Endothelial cell of umbilical vein (primary cell): ENCODE measurements around the gene EXT2. TPM values are rescaled to one million over a fixed set of nuclear protein-coding genes. Genes with fewer than 3 reads are reported as not detected.

Experiments used
- BruUV-seq: library from RNA; stranded (reverse); fragments of 400-500 nt; replicated peaks from 2 replicates; lab custom pipeline; 2021; lab: Mats Ljungman, UMichigan
- CTCF ChIA-PET: fragments of 300-600, 350-600 bp; sonication (Branson Sonifier 250); formaldehyde crosslinking; loops from one replicate; lab custom pipeline; 2021; ENCODE audit warnings: antibody characterized with exemption, inconsistent platforms; lab: Charles Lee
- POLR2A ChIA-PET: fragments of 300-600, 350-600 bp; sonication (Branson Sonifier 250); formaldehyde crosslinking; loops from one replicate; lab custom pipeline; 2021; ENCODE audit warnings: antibody characterized with exemption, inconsistent platforms; lab: Charles Lee
- DNase-seq: peaks from one replicate; pipeline ENCODE4 v3.0.0-alpha.2; 2011; ENCODE audit warnings: low read depth, low spot score
- FAIRE-seq: peaks from 2 replicates; lab custom pipeline; 2011; peaks lifted over from hg19 to GRCh38; lab: Jason Lieb, UNC
- H2AFZ ChIP-seq: 2 replicates; pipeline ENCODE4 v1.6.0; 2012; ENCODE audit warnings: low read depth, low read length, control low read depth, inconsistent platforms
- H3K27ac ChIP-seq: 2 replicates; pipeline ENCODE4 v1.5.1; 2011; ENCODE audit warnings: low read depth, mild to moderate bottlenecking, control low read depth, low read length, moderate library complexity; ENCODE audit not compliant: insufficient read depth
- H3K27me3 ChIP-seq, 2 experiments: 2 replicates each; pipeline versions ENCODE4 v1.6.0 to v1.6.1; 2011; ENCODE audit warnings: low read length in 2 of 2, mixed read lengths in 1 of 2; ENCODE audit not compliant: control insufficient read depth in 2 of 2, insufficient read depth in 2 of 2
- H3K36me3 ChIP-seq, 2 experiments: 2 replicates in 1 of 2; 3 replicates in 1 of 2; pipeline ENCODE4 v1.5.1; 2011; ENCODE audit warnings: low read length in 2 of 2, mild to moderate bottlenecking in 1 of 2, moderate library complexity in 1 of 2; ENCODE audit not compliant: control insufficient read depth in 2 of 2, insufficient read depth in 2 of 2; ENCODE audit errors: extremely low read depth in 1 of 2
- H3K4me1 ChIP-seq: 3 replicates; pipeline ENCODE4 v1.5.1; 2011; ENCODE audit warnings: mild to moderate bottlenecking, low read length; ENCODE audit not compliant: control insufficient read depth, insufficient read depth; ENCODE audit errors: extremely low read depth
- H3K4me2 ChIP-seq: 2 replicates; pipeline ENCODE4 v1.6.1; 2011; ENCODE audit warnings: low read length, control low read depth, mixed read lengths; ENCODE audit not compliant: insufficient read depth
- H3K4me3 ChIP-seq, 3 experiments: fragments of 200-600 bp in 1 of 3; sonication (generic), shearing (Covaris generic) in 1 of 3; replicated peaks in 1 of 3; 2 replicates each; pipeline ENCODE4 v1.5.1; 2011 to 2016; ENCODE audit warnings: control low read depth in 3 of 3, low read length in 3 of 3, mild to moderate bottlenecking in 2 of 3, inconsistent platforms in 1 of 3, low read depth in 1 of 3, moderate library complexity in 1 of 3; ENCODE audit not compliant: insufficient read depth in 1 of 3
- H3K79me2 ChIP-seq: 2 replicates; pipeline ENCODE4 v1.6.0; 2012; ENCODE audit warnings: low read length, inconsistent platforms; ENCODE audit not compliant: control insufficient read depth, insufficient read depth
- H3K9ac ChIP-seq: replicated peaks from 2 replicates; pipeline ENCODE3; 2011; ENCODE audit warnings: low read length, control low read depth; ENCODE audit not compliant: insufficient read depth; ENCODE audit errors: extremely low read depth
- H3K9me1 ChIP-seq: replicated peaks from 3 replicates; pipeline ENCODE4 v1.6.0; 2011; ENCODE audit warnings: mild to moderate bottlenecking, low read length; ENCODE audit not compliant: control insufficient read depth, insufficient read depth; ENCODE audit errors: extremely low read depth
- H3K9me3 ChIP-seq: replicated peaks from 2 replicates; pipeline ENCODE4 v1.5.1; 2012; ENCODE audit warnings: low read length, inconsistent platforms; ENCODE audit not compliant: control insufficient read depth, insufficient read depth
- H4K20me1 ChIP-seq: replicated peaks from 2 replicates; pipeline ENCODE3; 2011; ENCODE audit warnings: mild to moderate bottlenecking, low read length; ENCODE audit not compliant: control insufficient read depth, insufficient read depth; ENCODE audit errors: extremely low read depth
- CTCF ChIP-seq, 2 donors: IDR thresholded peaks; 1 replicate in 1 of 2; 2 replicates in 1 of 2; pipeline ENCODE4 v1.5.1; 2011; ENCODE audit warnings: low read length in 2 of 2, mild to moderate bottlenecking in 2 of 2, moderate library complexity in 2 of 2, control low read depth in 1 of 2, inconsistent platforms in 1 of 2, low read depth in 1 of 2; ENCODE audit not compliant: insufficient read depth in 1 of 2; ENCODE audit errors: extremely low read depth in 1 of 2
- JUN ChIP-seq: IDR thresholded peaks from 2 replicates; pipeline ENCODE4 v1.6.1; 2011; ENCODE audit warnings: borderline replicate concordance, low read depth; ENCODE audit not compliant: insufficient read length, insufficient read depth
- MYC ChIP-seq: IDR thresholded peaks from one replicate; pipeline ENCODE4 v1.6.1; 2011; ENCODE audit warnings: mild to moderate bottlenecking, low read depth, low read length
- dilution Hi-C: fragments of 300-500 bp; cut with MboI; formaldehyde crosslinking; loops from one replicate; pipeline ENCODE4 v1.15.0; 2019; ENCODE audit warnings: low sequenced_read_pairs; ENCODE audit not compliant: extremely low pct_ligation_motif_present
- intact Hi-C: fragments of 100-400 bp; cut with micrococcal nuclease; formaldehyde crosslinking; loops from one replicate; pipeline ENCODE4 v1.10.0; 2022
- polyA plus RNA-seq, 4 experiments: library from polyadenylated mRNA; depleted of rRNA in 3 of 4; stranded (reverse) in 3 of 4; unstranded in 1 of 4; fragments of >200 nt; gene quantifications; 2 replicates each; pipeline versions ENCODE4 v1.2.1 to v1.2.3, GENCODE V29; 2011 to 2012; ENCODE audit warnings: missing spikeins in 1 of 4
- total RNA-seq: library from RNA; stranded (reverse); gene quantifications from 2 replicates; pipeline ENCODE4 v1.2.3, GENCODE V29; 2021

Gene EXT2
- total and polyA plus RNA-seq, 2 donors (not counting 3 experiments of a cell fraction or from before 2014, with no cell fraction given), result 50.9 to 60.3 TPM

DNA sequence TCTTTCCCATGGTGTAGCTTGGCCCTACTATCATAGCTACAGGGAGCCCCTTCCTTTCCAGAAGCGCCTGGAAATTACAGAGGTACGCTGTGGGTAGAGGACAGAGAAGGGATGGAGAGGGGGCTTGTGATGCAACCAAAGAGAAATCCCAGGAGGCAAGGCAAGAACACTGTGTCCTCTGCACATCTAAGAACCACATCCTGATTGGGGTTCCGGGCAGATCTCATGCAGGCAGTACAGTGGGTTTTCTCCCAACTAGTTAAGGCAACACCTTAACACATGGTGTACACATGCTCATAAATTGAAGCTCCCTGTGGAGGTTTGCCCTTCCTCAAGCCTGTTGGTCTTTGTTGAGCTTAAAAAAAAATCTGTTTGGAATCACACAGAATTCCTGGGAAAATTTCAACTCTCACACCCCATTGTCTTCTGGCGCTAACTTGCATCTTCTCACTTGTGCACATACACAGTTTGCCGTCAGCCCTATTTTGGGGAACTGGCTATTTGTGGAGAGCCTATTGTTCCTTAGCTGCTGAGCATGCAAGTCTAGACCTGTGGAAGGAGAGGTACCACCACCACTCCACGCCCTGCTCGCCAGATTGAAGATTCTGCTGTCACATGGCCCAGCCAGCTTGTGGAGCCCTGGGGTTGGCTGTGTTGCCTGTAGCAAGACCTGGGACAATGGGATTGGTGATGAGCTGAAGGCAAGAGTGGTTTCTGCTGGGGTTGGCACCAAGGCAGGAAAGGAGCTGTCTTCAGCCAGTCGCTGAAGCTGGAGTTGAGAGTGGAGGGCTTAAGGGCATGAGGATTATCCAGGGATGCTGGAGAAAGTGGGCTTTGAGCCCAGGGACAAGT, 162.1 kb downstream of the EXT2 start:
- H3K9ac ChIP-seq, result no peak overlapping the region
- H3K79me2 ChIP-seq, result no peaks in the 10 kb centered on the region
- no peaks in the 10 kb centered on the region for H3K4me1 ChIP-seq
- no peak overlapping the region for H3K4me3 ChIP-seq
- H3K9me3 ChIP-seq, result no peaks in the 10 kb centered on the region
- BruUV-seq, result no TSS peak
- no peak for TF ChIP-seq CTCF (IDR thresholded peaks at IDR 0.05; ENCODE audit: extremely low read depth in 1 of 2, insufficient read depth in 1 of 2, low read depth in 1 of 2, low read length in 2 of 2)
- no peaks in the 10 kb centered on the region for H3K36me3 ChIP-seq
- ChIA-PET POLR2A (interaction anchor here (0.6 kb wide), 1 partner anchor 327 kb away, joined by 3 read pairs; no protein-coding TSS in a partner anchor), CTCF (interaction anchor here (1.2 to 2.1 kb wide), 3 partner anchors 9 to 124 kb away, joined by 3 to 7 read pairs (median 5); no protein-coding TSS in a partner anchor)
- no peaks in the 10 kb centered on the region for H3K27me3 ChIP-seq
- H3K9me1 ChIP-seq, result no peaks in the 10 kb centered on the region
- no peak overlapping the region for H2AFZ ChIP-seq
- no peak for FAIRE-seq
- dilution Hi-C loops, result no loop called here
- H3K4me2 ChIP-seq, result no peak overlapping the region
- H3K27ac ChIP-seq, result no peak overlapping the region
- no peak for DNase-seq
- intact Hi-C loops, result no loop called here
- H4K20me1 ChIP-seq, result no peaks in the 10 kb centered on the region

DNA sequence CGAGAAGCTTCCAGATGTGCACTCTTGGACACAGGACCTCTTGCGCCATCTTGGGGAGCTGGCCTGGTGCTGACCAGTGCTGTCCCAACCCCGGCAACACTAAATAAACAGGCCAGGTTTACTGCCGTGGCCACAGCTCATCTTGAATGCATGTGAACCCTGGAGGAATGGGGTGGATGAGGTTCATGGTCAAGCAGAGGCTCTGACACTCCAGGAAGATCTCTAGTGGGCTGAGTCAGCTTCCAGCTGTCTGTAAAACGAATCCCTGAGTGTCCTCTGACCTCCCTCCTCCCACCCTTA, 162.7 kb downstream of the EXT2 start:
- no peak for DNase-seq
- H3K27me3 ChIP-seq, result no peaks in the 10 kb centered on the region
- intact Hi-C loops (no loop called here), dilution Hi-C loops (no loop called here)
- no peaks in the 10 kb centered on the region for H3K9me1 ChIP-seq
- no peaks in the 10 kb centered on the region for H3K36me3 ChIP-seq
- H3K9me3 ChIP-seq, result no peaks in the 10 kb centered on the region
- no peak overlapping the region for H3K4me2 ChIP-seq
- H3K4me1 ChIP-seq, result no peaks in the 10 kb centered on the region
- H3K79me2 ChIP-seq, result no peaks in the 10 kb centered on the region
- no peak overlapping the region for H2AFZ ChIP-seq
- no peak for FAIRE-seq
- H3K9ac ChIP-seq, result no peak overlapping the region
- TF ChIP-seq MYC (no peak), JUN (no peak)
- POLR2A ChIA-PET, result interaction anchor here (0.6 kb wide), 1 partner anchor 327 kb away, joined by 3 read pairs; no protein-coding TSS in a partner anchor
- H3K27ac ChIP-seq, result no peak overlapping the region
- CTCF ChIA-PET, result interaction anchor here (1.2 to 2.1 kb wide), 3 partner anchors 8 to 125 kb away, joined by 3 to 7 read pairs (median 5); no protein-coding TSS in a partner anchor
- no TSS peak for BruUV-seq
- no peak overlapping the region for H3K4me3 ChIP-seq
- H4K20me1 ChIP-seq, result no peaks in the 10 kb centered on the region
